Gastrocnemius medialis (tissue), 4 donors: Measurements from ENCODE around the gene IL27RA. TPM values are rescaled to one million over a fixed set of nuclear protein-coding genes. Genes with fewer than 3 reads are reported as not detected.

Experiments used
- ATAC-seq, 2 donors: fragments of 150-250 bp; one replicate each; pipeline ENCODE4 v1.9.1; 2016
- DNase-seq, 2 donors: peaks; one replicate each; pipeline ENCODE4 v3.0.0-alpha.2; 2019
- H3K27ac ChIP-seq, 4 donors: fragments of 200-600 bp; sonication (generic); 1 replicate in 1 of 4; 2 replicates in 3 of 4; pipeline ENCODE4 v1.5.1; 2016 to 2018; ENCODE audit warnings: mild to moderate bottlenecking in 2 of 4, moderate library complexity in 1 of 4
- H3K27me3 ChIP-seq, 3 donors: fragments of 200-600 bp; sonication (generic) in 2 of 3; 1 replicate in 1 of 3; 2 replicates in 2 of 3; pipeline versions ENCODE4 v1.5.1 to v1.6.0; 2016 to 2019; ENCODE audit warnings: mild to moderate bottlenecking in 1 of 3, moderate library complexity in 1 of 3
- H3K36me3 ChIP-seq, 2 donors: fragments of 200-600 bp; sonication (generic) in 1 of 2; one replicate each; pipeline ENCODE4 v1.5.1; 2017 to 2018
- H3K4me1 ChIP-seq, 2 donors: fragments of 200-600 bp; sonication (generic) in 1 of 2; one replicate each; pipeline ENCODE4 v1.5.1; 2016 to 2017; ENCODE audit warnings: mild to moderate bottlenecking in 2 of 2
- H3K4me3 ChIP-seq, 4 donors: fragments of 200-600 bp; sonication (generic) in 3 of 4; 1 replicate in 1 of 4; 2 replicates in 3 of 4; pipeline ENCODE4 v1.5.1; 2016 to 2019; ENCODE audit warnings: mild to moderate bottlenecking in 2 of 4
- H3K9me3 ChIP-seq, 3 donors: fragments of 200-600 bp; sonication (generic) in 2 of 3; 1 replicate in 1 of 3; 2 replicates in 2 of 3; pipeline ENCODE4 v1.5.1; 2016 to 2019
- POLR2A ChIP-seq, 2 donors: fragments of 450-650 bp; IDR thresholded peaks; one replicate each; pipeline ENCODE4 v1.6.1; 2017; ENCODE audit warnings: antibody characterized with exemption in 2 of 2, mild to moderate bottlenecking in 2 of 2, moderate library complexity in 2 of 2
- in situ Hi-C, 4 donors: fragments of 200-750 bp; cut with MboI; loops; one replicate each; pipeline versions ENCODE4 v1.15.0 to v1.8.0; 2017; ENCODE audit warnings: low sequenced_read_pairs in 4 of 4
- intact Hi-C: fragments of 100-400 bp; cut with DNase I; formaldehyde crosslinking; loops from one replicate; pipeline ENCODE4 v1.15.1; 2023; ENCODE audit warnings: low total_unique reads
- total RNA-seq, 4 donors: library from RNA; depleted of rRNA; stranded (reverse); fragments of >200 nt; gene quantifications; one replicate each; pipeline versions ENCODE4 v1.1.0 to v1.2.3, GENCODE V29; 2016
- TF ChIP-seq, protein P1 (sequence below), 5 experiments: fragments of 450-650 bp in 3 of 5; fragments of 200-600 bp in 2 of 5; sonication (generic) in 2 of 5; IDR thresholded peaks in 4 of 5; conservative IDR thresholded peaks in 1 of 5; 1 replicate in 4 of 5; 2 replicates in 1 of 5; pipeline ENCODE4 v1.5.1; 2016 to 2019; ENCODE audit warnings: antibody characterized with exemption in 5 of 5, mild to moderate bottlenecking in 3 of 5, moderate library complexity in 3 of 5

IL27RA gene
- total RNA-seq, 4 donors from 2014 or later, result 1.4 to 3.7 (median 2.0) TPM

DNA sequence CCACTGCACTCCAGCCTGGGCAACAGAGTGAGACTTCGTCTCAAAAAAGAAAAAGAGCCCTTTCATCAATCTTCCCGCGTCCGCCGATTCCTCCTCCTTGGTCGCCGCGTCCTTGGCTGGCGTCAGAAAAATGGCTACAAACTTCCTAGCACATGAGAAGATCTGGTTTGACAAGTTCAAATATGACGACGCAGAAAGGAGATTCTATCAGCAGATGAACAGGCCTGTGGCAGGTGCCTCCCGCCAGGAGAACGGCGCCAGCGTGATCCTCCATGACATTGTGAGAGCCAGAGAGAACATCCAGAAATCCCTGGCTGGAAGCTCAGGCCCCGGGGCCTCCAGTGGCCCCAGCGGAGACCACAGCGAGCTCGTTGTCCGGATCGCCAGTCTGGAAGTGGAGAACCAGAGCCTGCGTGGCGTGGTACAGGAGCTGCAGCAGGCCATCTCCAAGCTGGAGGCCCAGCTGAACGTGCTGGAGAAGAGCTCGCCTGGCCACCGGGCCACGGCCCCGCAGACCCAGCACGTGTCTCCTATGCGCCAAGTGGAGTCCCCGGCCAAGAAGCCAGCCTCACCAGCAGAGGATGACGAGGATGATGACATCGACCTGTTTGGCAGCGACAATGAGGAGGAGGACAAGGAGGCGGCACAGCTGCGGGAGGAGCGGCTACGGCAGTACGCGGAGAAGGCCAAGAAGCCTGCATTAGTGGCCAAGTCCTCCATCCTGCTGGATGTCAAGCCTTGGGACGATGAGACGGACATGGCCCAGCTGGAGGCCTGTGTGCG lies 38.9 kb downstream of the IL27RA start:
- Histone ChIP-seq H3K27me3 (no peaks in the 10 kb centered on the region), H3K4me1 (peaks cover 17 to 30% of the 10 kb centered on the region in 2 donors), H3K9me3 (no peaks in the 10 kb centered on the region), H3K36me3 (no peaks in the 10 kb centered on the region), H3K4me3 (no peak overlapping the region), H3K27ac (no peak overlapping the region)
- in situ Hi-C loops, result loop anchor here (5.0 to 25.0 kb wide), 4 partner anchors 72 to 483 kb away; partner anchors contain the start of gene NANOS3 (in 1 of the 4)
- no peak for DNase-seq
- intact Hi-C loops, result loop anchor here (5.0 to 10.0 kb wide), 2 partner anchors 278 to 476 kb away; no protein-coding TSS in a partner anchor
- ATAC-seq, result no peak
- TF ChIP-seq POLR2A (IDR thresholded peaks at IDR 0.05), result no peak

DNA sequence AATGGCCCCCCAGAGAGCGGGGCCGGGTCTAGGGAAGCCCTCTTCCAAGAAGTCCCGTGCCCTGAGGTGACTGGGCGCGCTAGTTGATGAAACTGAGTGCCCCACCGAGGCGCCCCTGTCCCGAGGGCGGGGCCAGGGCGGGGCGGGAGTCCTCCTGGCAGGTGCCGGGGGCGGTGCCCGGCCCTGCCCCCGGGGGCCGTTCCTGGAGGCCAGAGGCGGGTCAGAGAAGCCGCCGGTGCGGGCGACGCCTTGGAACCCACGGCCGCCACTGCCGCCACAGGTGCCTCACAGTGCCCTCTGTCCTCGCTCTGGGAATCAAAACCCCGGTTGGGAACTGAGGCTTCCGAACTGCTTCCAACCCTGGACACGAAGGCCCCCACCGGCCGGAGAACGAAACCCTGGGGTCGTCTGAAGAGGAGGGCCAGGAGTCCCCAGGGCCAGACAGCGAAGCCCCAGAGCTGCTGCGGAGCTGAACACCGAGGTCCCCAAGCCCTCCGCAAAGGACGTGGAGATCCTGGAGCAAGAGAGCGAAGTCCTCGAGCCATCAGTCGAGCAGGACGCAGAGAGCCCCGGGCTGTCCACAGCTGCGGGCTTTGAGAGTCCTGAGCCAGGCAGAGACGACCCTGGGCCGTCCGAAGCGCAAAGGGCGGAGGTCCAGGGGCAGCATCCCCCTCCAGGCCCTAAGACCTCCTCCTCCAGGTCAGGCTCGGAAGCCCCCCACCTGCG lies 41.1 kb downstream of the IL27RA start, which contains the start of gene MISP3:
Gene MISP3 (plus strand): TSS at position 252 of the 726 bp plus-strand sequence. CDS start 524 bp downstream, outside the sequence.
- intact Hi-C loops, result loop anchor here (1.0 to 10.0 kb wide), 7 partner anchors 42 to 478 kb away; partner anchors contain the start of genes ASF1B and RFX1
- Histone ChIP-seq H3K9me3 (no peaks in the 10 kb centered on the region), H3K4me3 (peak within 1 kb of the TSS; percentile 71 to 93 (median 74)), H3K27me3 (no peaks in the 10 kb centered on the region), H3K4me1 (peaks cover 20 to 32% of the 10 kb centered on the region in 2 donors), H3K27ac (peak within 1 kb of the TSS; percentile 86 to 97 (median 90)), H3K36me3 (no peaks in the 10 kb centered on the region)
- DNase-seq (peak in 1 of 2 donors; percentile 75), ATAC-seq (peak; percentile 45 to 52)
- TF ChIP-seq, protein P1, sequence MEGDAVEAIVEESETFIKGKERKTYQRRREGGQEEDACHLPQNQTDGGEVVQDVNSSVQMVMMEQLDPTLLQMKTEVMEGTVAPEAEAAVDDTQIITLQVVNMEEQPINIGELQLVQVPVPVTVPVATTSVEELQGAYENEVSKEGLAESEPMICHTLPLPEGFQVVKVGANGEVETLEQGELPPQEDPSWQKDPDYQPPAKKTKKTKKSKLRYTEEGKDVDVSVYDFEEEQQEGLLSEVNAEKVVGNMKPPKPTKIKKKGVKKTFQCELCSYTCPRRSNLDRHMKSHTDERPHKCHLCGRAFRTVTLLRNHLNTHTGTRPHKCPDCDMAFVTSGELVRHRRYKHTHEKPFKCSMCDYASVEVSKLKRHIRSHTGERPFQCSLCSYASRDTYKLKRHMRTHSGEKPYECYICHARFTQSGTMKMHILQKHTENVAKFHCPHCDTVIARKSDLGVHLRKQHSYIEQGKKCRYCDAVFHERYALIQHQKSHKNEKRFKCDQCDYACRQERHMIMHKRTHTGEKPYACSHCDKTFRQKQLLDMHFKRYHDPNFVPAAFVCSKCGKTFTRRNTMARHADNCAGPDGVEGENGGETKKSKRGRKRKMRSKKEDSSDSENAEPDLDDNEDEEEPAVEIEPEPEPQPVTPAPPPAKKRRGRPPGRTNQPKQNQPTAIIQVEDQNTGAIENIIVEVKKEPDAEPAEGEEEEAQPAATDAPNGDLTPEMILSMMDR (IDR thresholded peaks at IDR 0.05 in 4 of 5, conservative IDR thresholded peaks at IDR 0.05 in 1 of 5), result no peak
- TF ChIP-seq POLR2A (IDR thresholded peaks at IDR 0.05), result peak; percentile 69 to 82
- in situ Hi-C loops, result loop anchor here (5.0 to 25.0 kb wide), 4 partner anchors 70 to 485 kb away; partner anchors contain the start of gene NANOS3 (in 1 of the 4)

DNA sequence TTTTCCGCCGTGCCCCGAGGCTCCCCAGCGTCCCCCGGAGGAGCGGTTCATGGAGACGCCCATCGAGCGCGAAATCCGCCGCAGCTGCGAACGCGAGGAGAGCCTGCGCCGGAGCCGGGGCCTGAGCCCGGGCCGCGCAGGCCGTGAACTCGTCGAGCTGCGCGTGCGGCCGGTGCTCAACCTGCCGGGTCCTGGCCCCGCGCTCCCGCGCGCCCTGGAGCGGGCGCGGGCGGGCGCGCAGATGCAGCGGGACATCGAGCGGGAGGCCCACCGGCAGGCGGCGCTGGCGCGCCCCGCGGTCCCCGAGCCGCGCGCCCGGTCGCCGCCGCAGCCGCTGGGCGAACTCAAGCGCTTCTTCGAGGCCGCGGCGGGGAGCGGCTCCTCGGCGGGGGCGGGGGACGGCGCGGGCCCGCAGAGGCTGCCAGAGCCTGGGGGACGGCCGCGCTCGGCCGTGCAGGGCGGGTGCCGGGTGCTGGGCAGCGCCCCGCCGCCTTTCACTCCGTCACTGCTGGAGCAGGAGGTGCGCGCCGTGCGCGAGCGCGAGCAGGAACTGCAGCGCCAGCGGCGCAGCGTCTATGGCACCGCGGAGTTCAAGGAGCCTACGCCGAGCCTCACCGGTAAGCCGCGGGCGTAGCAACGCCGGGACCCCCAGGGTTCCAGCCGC lies 41.8 kb downstream of the IL27RA start:
- H3K27ac ChIP-seq, result peak overlapping the region; percentile 86 to 97 (median 90)

DNA sequence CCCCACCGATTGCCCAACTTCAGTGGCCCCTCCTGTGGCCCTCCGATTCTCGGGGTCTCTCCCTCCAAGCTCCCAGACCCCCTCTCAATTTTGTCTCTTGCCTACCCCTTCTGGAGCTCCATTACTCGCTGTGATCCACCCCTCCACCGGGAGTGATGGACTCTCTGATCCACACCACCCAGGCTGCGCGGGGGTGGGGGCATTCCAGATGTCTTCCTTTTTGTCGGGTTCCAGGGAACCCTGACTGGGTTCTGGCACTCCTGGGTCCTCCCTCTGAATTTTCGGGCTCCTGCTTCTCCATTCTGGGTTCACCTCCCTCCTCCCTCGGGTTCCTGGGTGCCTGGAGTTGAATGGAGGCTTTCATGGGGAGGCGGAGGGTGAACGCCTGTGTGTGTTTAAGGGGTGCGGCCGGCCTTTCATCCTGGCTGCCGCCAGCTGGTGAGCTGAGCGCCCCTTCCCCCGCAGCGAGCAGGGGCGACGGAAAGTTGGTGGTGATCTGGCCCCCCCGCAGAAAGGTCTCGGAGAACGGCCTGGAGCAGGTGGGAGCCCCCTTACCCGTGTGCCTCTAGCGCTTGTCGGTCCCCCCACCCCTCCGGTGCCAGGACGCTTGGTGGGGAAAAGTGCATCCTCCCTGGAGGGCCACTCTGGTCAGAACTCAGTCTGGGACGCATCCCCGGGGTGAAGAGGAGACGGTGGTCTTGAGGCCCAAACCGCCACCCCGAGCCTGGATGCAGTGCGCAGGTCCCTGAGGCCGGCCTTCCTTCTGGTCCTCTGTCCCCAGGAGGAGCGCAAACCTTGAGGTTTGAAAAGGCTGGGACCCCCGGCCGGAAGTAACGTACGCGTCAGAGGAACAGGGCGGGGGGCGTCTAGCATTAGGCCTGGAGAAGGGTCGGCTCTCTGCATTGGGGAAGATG lies 42.6 kb downstream of the IL27RA start:
- peak overlapping the region; percentile 62 to 93 (median 74) for H3K4me3 ChIP-seq
- H3K4me1 ChIP-seq, result peaks cover 20 to 32% of the 10 kb centered on the region in 2 donors
- H3K27ac ChIP-seq, result peak overlapping the region; percentile 86 to 97 (median 90)
- intact Hi-C loops (loop anchor here (1.0 to 10.0 kb wide), 4 partner anchors 41 to 479 kb away; partner anchors contain the start of gene ASF1B), in situ Hi-C loops (loop anchor here (5.0 to 25.0 kb wide), 4 partner anchors 68 to 487 kb away; partner anchors contain the start of gene NANOS3 (in 1 of the 4))
- DNase-seq (no peak), ATAC-seq (peak in 1 of 2 donors; percentile 9)
- H3K27me3 ChIP-seq, result no peaks in the 10 kb centered on the region
- no peak for TF ChIP-seq POLR2A (IDR thresholded peaks at IDR 0.05)
- TF ChIP-seq, protein P1 (IDR thresholded peaks at IDR 0.05 in 4 of 5, conservative IDR thresholded peaks at IDR 0.05 in 1 of 5), result no peak
- no peaks in the 10 kb centered on the region for H3K36me3 ChIP-seq
- no peaks in the 10 kb centered on the region for H3K9me3 ChIP-seq

More for the DNA sequence above, 41.8 kb downstream of the IL27RA start:
- Histone ChIP-seq H3K4me1 (peaks cover 20 to 32% of the 10 kb centered on the region in 2 donors), H3K27me3 (no peaks in the 10 kb centered on the region), H3K4me3 (peak overlapping the region; percentile 71 to 93 (median 74)), H3K9me3 (no peaks in the 10 kb centered on the region), H3K36me3 (no peaks in the 10 kb centered on the region)
- in situ Hi-C loops (loop anchor here (5.0 to 25.0 kb wide), 4 partner anchors 69 to 486 kb away; partner anchors contain the start of gene NANOS3 (in 1 of the 4)), intact Hi-C loops (loop anchor here (1.0 to 10.0 kb wide), 4 partner anchors 41 to 479 kb away; partner anchors contain the start of gene ASF1B)
- ATAC-seq (peak; percentile 64 to 77), DNase-seq (peak in 1 of 2 donors; percentile 62)
- peak; percentile 19 to 60 for TF ChIP-seq POLR2A (IDR thresholded peaks at IDR 0.05)
- TF ChIP-seq, protein P1 (IDR thresholded peaks at IDR 0.05 in 4 of 5, conservative IDR thresholded peaks at IDR 0.05 in 1 of 5), result peak in 4 of 5 experiments; percentile 83 to 96 (median 92)
